ENCODE results near the gene PLCB1.

The PLCB1 gene

GRCh38 chr20:8505476-8506200 lies 373.6 kb downstream of the PLCB1 start:
- no peak for DNase-seq (ENCODE audit: low read depth)

GRCh38 chr20:8507231-8507630 lies 375.2 kb downstream of the PLCB1 start:
- DNase-seq (ENCODE audit: low read depth) = no peak

DNA sequence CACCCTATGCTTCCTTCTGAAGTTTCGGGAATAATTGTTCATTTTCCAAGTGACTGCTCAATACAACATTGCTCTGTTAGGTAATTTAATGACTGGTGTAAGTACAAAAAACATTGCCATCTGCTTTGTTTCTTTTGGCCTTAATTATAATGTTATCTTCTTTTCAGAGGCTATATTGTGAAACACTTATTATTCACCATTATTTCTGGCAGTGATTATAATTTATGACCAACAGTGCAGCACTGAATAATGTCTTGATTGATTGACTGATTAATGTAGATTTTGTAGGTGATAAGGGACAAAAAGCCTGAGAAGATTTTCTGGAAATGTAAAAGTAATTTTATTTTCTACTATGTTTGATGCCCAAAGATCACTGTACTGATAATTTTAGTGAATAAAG lies 377.7 kb downstream of the PLCB1 start:
- DNase-seq (ENCODE audit: low read depth) = no peak

- DNase-seq (ENCODE audit: low read depth) = no peak
These were observed 378.7 kb downstream of the PLCB1 start for GRCh38 chr20:8510808-8511207.

GRCh38 chr20:8512003-8512402 lies 379.9 kb downstream of the PLCB1 start:
- DNase-seq (ENCODE audit: low read depth) = no peak

DNA sequence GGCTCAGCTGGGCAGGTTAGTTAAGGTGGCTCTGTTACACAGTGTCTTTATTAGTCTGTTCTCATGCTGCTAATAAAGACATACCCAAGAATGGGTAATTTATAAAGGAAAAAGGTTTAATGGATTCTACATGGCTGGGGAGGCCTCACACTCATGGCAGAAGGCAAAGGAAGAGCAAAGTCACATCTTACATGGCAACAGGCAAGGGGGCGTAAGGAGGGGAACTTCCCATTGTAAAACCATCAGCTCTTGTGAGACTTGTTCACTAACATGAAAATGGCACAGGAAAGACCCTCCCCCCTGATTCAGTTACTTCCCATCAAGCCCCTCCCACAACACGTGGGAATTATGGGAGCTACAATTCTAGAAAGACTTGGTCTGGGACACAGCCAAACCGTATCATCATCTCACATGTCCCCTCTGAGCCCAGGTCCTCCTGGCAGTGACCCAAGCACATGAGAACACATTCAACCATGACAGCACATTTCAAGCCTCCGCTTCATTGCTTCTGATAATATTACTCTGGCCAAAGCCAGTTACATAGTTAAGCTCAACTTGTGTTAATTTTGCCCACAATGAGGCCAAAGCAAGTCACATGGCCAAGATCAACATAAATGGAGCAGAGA lies 383.9 kb downstream of the PLCB1 start:
- no peak for DNase-seq (ENCODE audit: low read depth)

GRCh38 chr20:8518878-8519277 lies 386.8 kb downstream of the PLCB1 start:
- DNase-seq (ENCODE audit: low read depth) = no peak

DNA sequence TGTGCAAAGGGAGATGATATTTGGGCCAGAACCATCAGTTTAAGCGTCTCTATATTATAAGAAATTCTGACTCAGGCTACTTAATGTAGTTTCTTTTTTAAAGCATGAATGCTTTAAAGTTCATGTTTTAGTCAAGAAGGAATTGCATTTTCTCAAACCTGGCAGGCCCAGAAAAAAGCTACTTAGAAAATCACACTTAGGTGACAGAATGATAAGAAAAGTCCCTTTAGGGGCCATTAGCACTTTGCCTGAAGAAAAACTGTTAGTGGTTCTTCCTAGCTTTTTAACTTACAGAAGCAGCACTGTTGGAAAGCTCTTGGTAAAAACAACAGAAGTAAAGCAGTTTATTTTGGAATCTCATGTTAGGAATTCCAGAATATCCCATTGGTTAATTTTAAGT lies 387.8 kb downstream of the PLCB1 start:
- no peak for DNase-seq (ENCODE audit: low read depth)

DNA sequence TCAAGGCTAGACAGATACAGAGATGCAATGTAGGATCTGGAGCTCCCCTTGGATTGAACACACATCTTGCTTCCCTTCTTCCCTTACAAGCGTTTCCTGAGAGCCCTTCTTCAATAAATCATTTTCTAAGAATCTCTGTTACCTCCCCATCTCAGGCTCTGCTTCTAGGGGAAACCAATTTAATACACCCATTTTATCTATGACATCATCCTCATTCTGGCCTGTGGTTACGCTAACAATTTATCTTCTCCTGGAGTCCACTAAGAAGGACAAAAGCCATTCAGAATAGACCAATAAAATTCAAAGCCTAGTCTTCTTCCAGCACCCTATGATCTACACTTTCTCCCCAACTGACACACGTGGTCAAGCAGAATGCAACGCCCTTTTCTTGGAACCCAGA lies 390.1 kb downstream of the PLCB1 start:
- no peak for DNase-seq (ENCODE audit: low read depth)

- DNase-seq (ENCODE audit: low read depth) = no peak
These were observed 391.6 kb downstream of the PLCB1 start for GRCh38 chr20:8523684-8524083.

GRCh38 chr20:8524101-8525016 lies 392.3 kb downstream of the PLCB1 start:
- DNase-seq (ENCODE audit: low read depth) = no peak

GRCh38 chr20:8525017-8525343 lies 392.9 kb downstream of the PLCB1 start:
- DNase-seq (ENCODE audit: low read depth) = no peak

DNA sequence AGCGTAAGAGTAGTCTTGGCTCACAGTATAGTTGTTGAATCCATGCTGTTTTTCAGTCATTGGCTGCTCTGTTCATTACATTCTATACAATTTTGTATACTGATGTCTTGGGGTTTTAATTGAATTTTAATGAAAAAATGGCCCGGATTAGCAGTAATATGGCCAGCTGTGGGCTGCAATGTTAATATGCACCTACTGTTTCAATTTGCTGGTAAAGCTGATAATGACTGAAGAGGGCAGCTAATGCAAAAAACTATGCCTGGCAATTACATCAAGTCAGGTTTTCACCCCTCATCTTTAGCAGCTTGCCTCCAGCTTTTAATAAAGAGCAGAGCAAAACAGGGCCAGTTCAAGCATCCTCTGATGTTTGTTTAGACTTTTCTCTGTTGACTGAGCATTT lies 394.5 kb downstream of the PLCB1 start:
- no peak for DNase-seq (ENCODE audit: low read depth)

- no peak for DNase-seq (ENCODE audit: low read depth)
These were observed 396.1 kb downstream of the PLCB1 start for GRCh38 chr20:8527998-8528723.

- no peak for DNase-seq (ENCODE audit: low read depth)
These were observed 398.0 kb downstream of the PLCB1 start for GRCh38 chr20:8530022-8530421.

GRCh38 chr20:8532169-8532568 lies 400.1 kb downstream of the PLCB1 start:
- DNase-seq (ENCODE audit: low read depth) = no peak

- no peak for DNase-seq (ENCODE audit: low read depth)
These were observed 402.5 kb downstream of the PLCB1 start for GRCh38 chr20:8534368-8535160.

DNA sequence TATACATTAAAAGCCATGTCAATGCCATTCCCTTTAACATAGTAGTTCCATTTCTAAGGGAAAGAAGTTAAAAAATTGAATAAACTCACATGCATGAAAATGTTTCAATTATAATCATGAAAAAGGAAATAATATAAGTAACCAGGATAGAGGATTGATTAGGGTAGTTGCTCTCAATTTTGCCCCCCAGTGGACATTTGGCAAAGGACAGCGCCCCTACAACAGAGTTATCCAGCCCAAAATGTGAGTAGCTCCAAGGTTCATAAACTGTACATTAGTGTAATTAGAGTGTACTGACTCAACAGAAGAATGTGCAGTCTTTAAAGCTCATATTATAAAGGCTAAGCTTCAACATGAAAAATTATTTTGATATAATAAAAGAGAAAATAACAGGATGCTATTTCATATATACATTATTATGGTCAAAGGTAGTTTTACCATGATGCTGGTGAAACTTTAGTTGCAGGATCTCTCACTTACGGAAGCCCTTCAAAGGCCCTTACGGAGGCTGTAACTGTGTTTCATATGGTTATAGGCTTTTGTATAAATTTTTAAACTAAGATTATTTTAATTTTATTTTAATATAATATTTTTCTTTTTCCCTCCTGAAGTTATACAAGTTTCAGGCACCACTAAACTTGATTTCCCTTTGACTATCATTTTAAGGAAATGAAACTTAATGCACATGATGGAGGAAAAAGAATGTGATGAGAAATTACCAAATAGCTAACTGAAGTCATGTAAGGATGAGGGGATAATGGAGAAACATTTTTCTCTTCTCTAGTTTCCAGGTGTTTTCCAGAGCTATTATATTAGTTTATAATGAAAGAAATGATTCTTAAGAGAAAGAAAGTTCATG lies 403.6 kb downstream of the PLCB1 start:
- no peak for DNase-seq (ENCODE audit: low read depth)

DNA sequence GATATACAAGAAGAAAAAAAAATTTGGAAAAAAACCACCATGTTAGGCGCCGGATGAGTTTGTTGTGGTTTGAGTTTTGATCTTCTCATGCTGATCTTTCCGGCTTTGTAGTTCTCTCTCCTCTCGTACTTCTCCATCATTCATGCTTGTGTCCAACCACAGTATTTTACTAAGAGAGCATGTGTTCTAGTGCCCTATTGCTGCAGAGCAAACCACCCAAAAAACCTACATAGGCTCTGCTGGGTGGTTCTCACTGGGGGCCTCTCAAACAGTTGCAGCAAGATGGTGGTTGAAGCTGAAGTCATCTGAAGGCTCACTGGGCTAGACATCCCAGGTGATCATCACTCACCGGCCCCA lies 404.2 kb downstream of the PLCB1 start:
- DNase-seq (ENCODE audit: low read depth) = no peak

- no peak for DNase-seq (ENCODE audit: low read depth)
These were observed 408.4 kb downstream of the PLCB1 start for GRCh38 chr20:8540466-8540865.

- no peak for DNase-seq (ENCODE audit: low read depth)
These were observed 410.0 kb downstream of the PLCB1 start for GRCh38 chr20:8542110-8542486.

Measured in CMK (cell line).